Liver (tissue), 9 donors: ENCODE data around the gene EGFLAM. TPM values are rescaled to one million over a fixed set of nuclear protein-coding genes. Genes with fewer than 3 reads are reported as not detected.

Experiments
- DNase-seq: peaks from one replicate; pipeline ENCODE4 v3.0.0-alpha.2; 2017; ENCODE audit warnings: low spot score
- H3K27ac ChIP-seq, 2 donors: one replicate each; pipeline ENCODE4 v1.7.0; 2013; ENCODE audit warnings: inconsistent platforms in 2 of 2, low read length in 2 of 2, control low read depth in 1 of 2, low read depth in 1 of 2, mild to moderate bottlenecking in 1 of 2
- H3K27me3 ChIP-seq, 4 donors: one replicate each; pipeline versions ENCODE4 v1.6.1 to v1.7.0; 2013; ENCODE audit warnings: low read length in 3 of 4, inconsistent platforms in 1 of 4, mild to moderate bottlenecking in 1 of 4, moderate library complexity in 1 of 4; ENCODE audit not compliant: control insufficient read depth in 4 of 4, insufficient read depth in 4 of 4
- H3K36me3 ChIP-seq, 4 donors: one replicate each; pipeline versions ENCODE4 v1.6.1 to v1.7.0; 2013; ENCODE audit warnings: low read length in 3 of 4, mild to moderate bottlenecking in 3 of 4, low read depth in 1 of 4, moderate library complexity in 1 of 4; ENCODE audit not compliant: control insufficient read depth in 4 of 4, insufficient read depth in 3 of 4
- H3K4me1 ChIP-seq, 4 donors: one replicate each; pipeline versions ENCODE4 v1.6.1 to v1.7.0; 2013; ENCODE audit warnings: low read length in 3 of 4, mild to moderate bottlenecking in 3 of 4, moderate library complexity in 1 of 4; ENCODE audit not compliant: control insufficient read depth in 4 of 4, insufficient read depth in 4 of 4
- H3K4me3 ChIP-seq, 3 donors: one replicate each; pipeline versions ENCODE4 v1.6.1 to v1.7.0; 2013; ENCODE audit warnings: low read length in 3 of 3, control low read depth in 1 of 3, low read depth in 1 of 3, mild to moderate bottlenecking in 1 of 3
- H3K9ac ChIP-seq, 2 donors: one replicate each; pipeline ENCODE4 v1.7.0; 2013; ENCODE audit warnings: low read length in 2 of 2, mild to moderate bottlenecking in 2 of 2, moderate library complexity in 2 of 2, control low read depth in 1 of 2, low read depth in 1 of 2
- H3K9me3 ChIP-seq, 4 donors: one replicate each; pipeline versions ENCODE4 v1.6.1 to v1.7.0; 2013; ENCODE audit warnings: low read length in 3 of 4; ENCODE audit not compliant: control insufficient read depth in 4 of 4
- EGR1 ChIP-seq, 2 donors: IDR thresholded peaks; 2 replicates each; pipeline ENCODE4 v1.6.1; 2016 to 2018; ENCODE audit warnings: antibody characterized with exemption in 2 of 2, low read depth in 2 of 2
- FOXA1 ChIP-seq: IDR thresholded peaks from 2 replicates; pipeline ENCODE4 v1.6.1; 2016; ENCODE audit warnings: antibody characterized with exemption
- FOXA2 ChIP-seq: IDR thresholded peaks from 2 replicates; pipeline ENCODE4 v1.6.1; 2016; ENCODE audit warnings: antibody characterized with exemption
- GABPA ChIP-seq, 2 donors: IDR thresholded peaks in 1 of 2; conservative IDR thresholded peaks in 1 of 2; 2 replicates each; pipeline ENCODE4 v1.6.1; 2016; ENCODE audit warnings: antibody characterized with exemption in 2 of 2, mild to moderate bottlenecking in 1 of 2, moderate library complexity in 1 of 2
- HNF4A ChIP-seq, 2 donors: conservative IDR thresholded peaks; 2 replicates each; pipeline ENCODE4 v1.6.1; 2016; ENCODE audit warnings: antibody characterized with exemption in 2 of 2, mild to moderate bottlenecking in 2 of 2
- HNF4G ChIP-seq: IDR thresholded peaks from 2 replicates; pipeline ENCODE4 v1.6.1; 2016; ENCODE audit warnings: antibody characterized with exemption
- JUND ChIP-seq, 2 donors: IDR thresholded peaks; 2 replicates each; pipeline ENCODE4 v1.6.1; 2016; ENCODE audit warnings: antibody characterized with exemption in 2 of 2
- NR2F2 ChIP-seq: IDR thresholded peaks from 2 replicates; pipeline ENCODE4 v1.6.1; 2016; ENCODE audit warnings: antibody characterized with exemption
- RAD21 ChIP-seq, 2 donors: IDR thresholded peaks; 2 replicates each; pipeline ENCODE4 v1.6.1; 2016; ENCODE audit warnings: antibody characterized with exemption in 2 of 2, mild to moderate bottlenecking in 2 of 2
- RXRA ChIP-seq, 2 donors: IDR thresholded peaks; 2 replicates each; pipeline ENCODE4 v1.6.1; 2017 to 2018; ENCODE audit warnings: antibody characterized with exemption in 2 of 2, mild to moderate bottlenecking in 1 of 2
- SP1 ChIP-seq: IDR thresholded peaks from 2 replicates; pipeline ENCODE4 v1.6.1; 2018; ENCODE audit warnings: antibody characterized with exemption, mild to moderate bottlenecking
- TAF1 ChIP-seq: conservative IDR thresholded peaks from 2 replicates; pipeline ENCODE4 v1.6.1; 2016; ENCODE audit warnings: antibody characterized with exemption, mild to moderate bottlenecking
- YY1 ChIP-seq: IDR thresholded peaks from 2 replicates; pipeline ENCODE4 v1.6.1; 2016; ENCODE audit warnings: antibody characterized with exemption, mild to moderate bottlenecking
- WGBS: extraction: QIAGEN DNeasy Blood & Tissue Kit; methylation state at CpG from one replicate; pipeline ENCODE4 v1.1.7; 2013; 5-methylcytosine and 5-hydroxymethylcytosine counted together
- polyA plus RNA-seq, 2 donors: library from polyadenylated mRNA; stranded (reverse) in 1 of 2; unstranded in 1 of 2; fragments of 200-250 nt in 1 of 2; fragments of >200 nt in 1 of 2; fragmentation: Nextera tagmentation in 1 of 2; extraction: Ambion mirVana in 1 of 2; gene quantifications; one replicate each; pipeline versions ENCODE4 v1.2.1 to v1.2.3, GENCODE V29; 2013 to 2015
- total RNA-seq, 2 donors: library from RNA; depleted of rRNA; stranded (reverse); fragments of >200 nt; gene quantifications; one replicate each; pipeline ENCODE4 v1.2.3, GENCODE V29; 2014
- TF ChIP-seq, protein P1 (sequence below): IDR thresholded peaks from 2 replicates; pipeline ENCODE4 v1.6.1; 2016; ENCODE audit warnings: antibody characterized with exemption
- TF ChIP-seq, protein P2 (sequence below): IDR thresholded peaks from 2 replicates; pipeline ENCODE4 v1.6.1; 2016; ENCODE audit warnings: antibody characterized with exemption, mild to moderate bottlenecking
- TF ChIP-seq, protein P3 (sequence below): IDR thresholded peaks from 2 replicates; pipeline ENCODE4 v1.6.1; 2016; ENCODE audit warnings: antibody characterized with exemption
- TF ChIP-seq, protein P4 (sequence below): fragments of 150-350 bp; IDR thresholded peaks from 2 replicates; pipeline ENCODE4 v1.5.1; 2017; ENCODE audit warnings: improper control_type of control experiment, low read depth, low read length; ENCODE audit not compliant: missing input control
- TF ChIP-seq, protein P5 (sequence below): IDR thresholded peaks from 2 replicates; pipeline ENCODE4 v1.6.1; 2016; ENCODE audit warnings: antibody characterized with exemption
- donor health status: healthy.
- donor health status: healthy.
- donor health status: healthy.
- donor health status: healthy.
- donor health status: healthy.

The EGFLAM gene
- total and polyA plus RNA-seq, 4 donors = 1.1 to 4.9 (median 1.9) TPM

DNA sequence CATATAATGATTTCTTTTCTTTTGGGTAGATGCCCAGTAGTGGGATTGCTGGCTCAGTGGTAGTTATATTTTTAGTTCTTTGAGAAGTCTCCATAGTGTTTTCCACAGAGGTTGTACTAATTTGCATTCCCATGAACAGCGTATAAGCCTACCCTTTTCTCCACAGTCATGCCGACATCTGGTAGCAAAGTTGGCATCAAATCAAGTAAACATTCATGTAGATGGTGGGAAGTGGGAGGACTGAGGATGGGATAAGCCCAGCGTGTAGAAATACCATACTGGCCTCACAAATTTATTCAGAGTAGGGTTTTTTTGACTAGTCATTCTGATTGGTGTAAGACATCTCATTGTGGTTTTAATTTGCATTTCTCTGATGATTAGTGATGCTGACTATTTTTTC is 115.4 kb downstream of the EGFLAM start:
- no peak for DNase-seq

DNA sequence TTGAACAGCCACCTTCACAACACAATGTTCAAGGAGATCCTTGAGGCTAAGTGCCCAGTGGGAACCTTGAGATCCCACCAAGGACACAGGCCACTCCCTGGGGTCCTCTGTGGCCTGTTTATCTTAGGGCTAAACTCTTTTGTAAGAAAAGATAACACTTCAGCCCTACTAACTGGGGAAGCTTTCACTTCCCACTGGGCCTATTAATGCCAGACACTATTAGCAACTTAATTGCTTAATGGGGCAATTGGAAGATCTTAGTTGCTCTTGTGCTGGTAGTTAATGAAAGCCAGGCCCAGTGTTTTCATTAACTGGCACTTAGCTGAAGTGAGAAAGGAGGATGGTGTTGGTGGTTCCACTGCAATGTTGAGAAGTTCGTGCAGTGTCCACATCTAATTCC is 117.1 kb downstream of the EGFLAM start:
- DNase-seq = no peak
- WGBS = 81% methylated on average over 1 of the region's 1 CpG
- Histone ChIP-seq H3K4me1 (no peaks in the 10 kb centered on the region), H3K36me3 (no peaks in the 10 kb centered on the region), H3K27ac (no peak overlapping the region), H3K27me3 (no peaks in the 10 kb centered on the region), H3K4me3 (no peak overlapping the region), H3K9ac (no peak overlapping the region), H3K9me3 (no peaks in the 10 kb centered on the region)
- TF ChIP-seq EGR1 (IDR thresholded peaks at IDR 0.05; ENCODE audit: low read depth in 2 of 2) (no peak), JUND (IDR thresholded peaks at IDR 0.05) (no peak), SP1 (no peak), NR2F2 (no peak), RAD21 (IDR thresholded peaks at IDR 0.05) (no peak), FOXA1 (no peak), RXRA (IDR thresholded peaks at IDR 0.05) (no peak)
- TF ChIP-seq, protein P1, sequence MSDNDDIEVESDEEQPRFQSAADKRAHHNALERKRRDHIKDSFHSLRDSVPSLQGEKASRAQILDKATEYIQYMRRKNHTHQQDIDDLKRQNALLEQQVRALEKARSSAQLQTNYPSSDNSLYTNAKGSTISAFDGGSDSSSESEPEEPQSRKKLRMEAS = no peak
- TF ChIP-seq, protein P2, sequence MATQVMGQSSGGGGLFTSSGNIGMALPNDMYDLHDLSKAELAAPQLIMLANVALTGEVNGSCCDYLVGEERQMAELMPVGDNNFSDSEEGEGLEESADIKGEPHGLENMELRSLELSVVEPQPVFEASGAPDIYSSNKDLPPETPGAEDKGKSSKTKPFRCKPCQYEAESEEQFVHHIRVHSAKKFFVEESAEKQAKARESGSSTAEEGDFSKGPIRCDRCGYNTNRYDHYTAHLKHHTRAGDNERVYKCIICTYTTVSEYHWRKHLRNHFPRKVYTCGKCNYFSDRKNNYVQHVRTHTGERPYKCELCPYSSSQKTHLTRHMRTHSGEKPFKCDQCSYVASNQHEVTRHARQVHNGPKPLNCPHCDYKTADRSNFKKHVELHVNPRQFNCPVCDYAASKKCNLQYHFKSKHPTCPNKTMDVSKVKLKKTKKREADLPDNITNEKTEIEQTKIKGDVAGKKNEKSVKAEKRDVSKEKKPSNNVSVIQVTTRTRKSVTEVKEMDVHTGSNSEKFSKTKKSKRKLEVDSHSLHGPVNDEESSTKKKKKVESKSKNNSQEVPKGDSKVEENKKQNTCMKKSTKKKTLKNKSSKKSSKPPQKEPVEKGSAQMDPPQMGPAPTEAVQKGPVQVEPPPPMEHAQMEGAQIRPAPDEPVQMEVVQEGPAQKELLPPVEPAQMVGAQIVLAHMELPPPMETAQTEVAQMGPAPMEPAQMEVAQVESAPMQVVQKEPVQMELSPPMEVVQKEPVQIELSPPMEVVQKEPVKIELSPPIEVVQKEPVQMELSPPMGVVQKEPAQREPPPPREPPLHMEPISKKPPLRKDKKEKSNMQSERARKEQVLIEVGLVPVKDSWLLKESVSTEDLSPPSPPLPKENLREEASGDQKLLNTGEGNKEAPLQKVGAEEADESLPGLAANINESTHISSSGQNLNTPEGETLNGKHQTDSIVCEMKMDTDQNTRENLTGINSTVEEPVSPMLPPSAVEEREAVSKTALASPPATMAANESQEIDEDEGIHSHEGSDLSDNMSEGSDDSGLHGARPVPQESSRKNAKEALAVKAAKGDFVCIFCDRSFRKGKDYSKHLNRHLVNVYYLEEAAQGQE = no peak

More for the DNA sequence above, 115.4 kb downstream of the EGFLAM start:
- Histone ChIP-seq H3K27me3 (no peaks in the 10 kb centered on the region), H3K4me3 (no peak overlapping the region), H3K36me3 (no peaks in the 10 kb centered on the region), H3K9me3 (no peaks in the 10 kb centered on the region), H3K27ac (no peak overlapping the region), H3K9ac (no peak overlapping the region), H3K4me1 (no peaks in the 10 kb centered on the region)
- 79% methylated on average over 3 of the region's 3 CpGs for WGBS
- no peak for TF ChIP-seq RXRA (IDR thresholded peaks at IDR 0.05)
- no peak for TF ChIP-seq SP1
- no peak for TF ChIP-seq GABPA (IDR thresholded peaks at IDR 0.05 in 1 of 2, conservative IDR thresholded peaks at IDR 0.05 in 1 of 2)
- no peak for TF ChIP-seq FOXA2
- TF ChIP-seq JUND (IDR thresholded peaks at IDR 0.05) = no peak
- TF ChIP-seq, protein P3, sequence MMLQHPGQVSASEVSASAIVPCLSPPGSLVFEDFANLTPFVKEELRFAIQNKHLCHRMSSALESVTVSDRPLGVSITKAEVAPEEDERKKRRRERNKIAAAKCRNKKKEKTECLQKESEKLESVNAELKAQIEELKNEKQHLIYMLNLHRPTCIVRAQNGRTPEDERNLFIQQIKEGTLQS = no peak
- no peak for TF ChIP-seq HNF4G
- TF ChIP-seq, protein P2 = no peak
- TF ChIP-seq RAD21 (IDR thresholded peaks at IDR 0.05) = no peak
- TF ChIP-seq, protein P4, sequence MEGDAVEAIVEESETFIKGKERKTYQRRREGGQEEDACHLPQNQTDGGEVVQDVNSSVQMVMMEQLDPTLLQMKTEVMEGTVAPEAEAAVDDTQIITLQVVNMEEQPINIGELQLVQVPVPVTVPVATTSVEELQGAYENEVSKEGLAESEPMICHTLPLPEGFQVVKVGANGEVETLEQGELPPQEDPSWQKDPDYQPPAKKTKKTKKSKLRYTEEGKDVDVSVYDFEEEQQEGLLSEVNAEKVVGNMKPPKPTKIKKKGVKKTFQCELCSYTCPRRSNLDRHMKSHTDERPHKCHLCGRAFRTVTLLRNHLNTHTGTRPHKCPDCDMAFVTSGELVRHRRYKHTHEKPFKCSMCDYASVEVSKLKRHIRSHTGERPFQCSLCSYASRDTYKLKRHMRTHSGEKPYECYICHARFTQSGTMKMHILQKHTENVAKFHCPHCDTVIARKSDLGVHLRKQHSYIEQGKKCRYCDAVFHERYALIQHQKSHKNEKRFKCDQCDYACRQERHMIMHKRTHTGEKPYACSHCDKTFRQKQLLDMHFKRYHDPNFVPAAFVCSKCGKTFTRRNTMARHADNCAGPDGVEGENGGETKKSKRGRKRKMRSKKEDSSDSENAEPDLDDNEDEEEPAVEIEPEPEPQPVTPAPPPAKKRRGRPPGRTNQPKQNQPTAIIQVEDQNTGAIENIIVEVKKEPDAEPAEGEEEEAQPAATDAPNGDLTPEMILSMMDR = no peak
- no peak for TF ChIP-seq HNF4A (conservative IDR thresholded peaks at IDR 0.05)
- TF ChIP-seq, protein P5, sequence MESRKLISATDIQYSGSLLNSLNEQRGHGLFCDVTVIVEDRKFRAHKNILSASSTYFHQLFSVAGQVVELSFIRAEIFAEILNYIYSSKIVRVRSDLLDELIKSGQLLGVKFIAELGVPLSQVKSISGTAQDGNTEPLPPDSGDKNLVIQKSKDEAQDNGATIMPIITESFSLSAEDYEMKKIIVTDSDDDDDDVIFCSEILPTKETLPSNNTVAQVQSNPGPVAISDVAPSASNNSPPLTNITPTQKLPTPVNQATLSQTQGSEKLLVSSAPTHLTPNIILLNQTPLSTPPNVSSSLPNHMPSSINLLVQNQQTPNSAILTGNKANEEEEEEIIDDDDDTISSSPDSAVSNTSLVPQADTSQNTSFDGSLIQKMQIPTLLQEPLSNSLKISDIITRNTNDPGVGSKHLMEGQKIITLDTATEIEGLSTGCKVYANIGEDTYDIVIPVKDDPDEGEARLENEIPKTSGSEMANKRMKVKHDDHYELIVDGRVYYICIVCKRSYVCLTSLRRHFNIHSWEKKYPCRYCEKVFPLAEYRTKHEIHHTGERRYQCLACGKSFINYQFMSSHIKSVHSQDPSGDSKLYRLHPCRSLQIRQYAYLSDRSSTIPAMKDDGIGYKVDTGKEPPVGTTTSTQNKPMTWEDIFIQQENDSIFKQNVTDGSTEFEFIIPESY = no peak
- TF ChIP-seq NR2F2 = no peak
- TF ChIP-seq TAF1 = no peak
- no peak for TF ChIP-seq YY1
- no peak for TF ChIP-seq EGR1 (IDR thresholded peaks at IDR 0.05; ENCODE audit: low read depth in 2 of 2)
